H1 (cell line): ENCODE data around the gene CEP104. TPM values are rescaled to one million over a fixed set of nuclear protein-coding genes. Genes with fewer than 3 reads are reported as not detected.

Source experiments
- CTCF ChIA-PET: fragments of 300-600 bp; sonication (Branson Sonifier 250); formaldehyde crosslinking; loops from one replicate; lab custom pipeline; 2021; ENCODE audit not compliant: partially characterized antibody; lab: Charles Lee
- POLR2A ChIA-PET: fragments of 300-600 bp; sonication (Branson Sonifier 250); formaldehyde crosslinking; loops from one replicate; lab custom pipeline; 2021; ENCODE audit warnings: inconsistent platforms; ENCODE audit not compliant: partially characterized antibody; lab: Charles Lee
- DNase-seq, 2 experiments: peaks; one replicate each; pipeline versions ENCODE4 v3.0.0 to v3.0.0-alpha.2; 2010 to 2022; ENCODE audit warnings: low spot score in 2 of 2, low read depth in 1 of 2, mixed read lengths in 1 of 2
- FAIRE-seq: peaks from 2 replicates; lab custom pipeline; 2011; peaks lifted over from hg19 to GRCh38; lab: Jason Lieb, UNC
- H2AFZ ChIP-seq: 2 replicates; pipeline ENCODE4 v1.8.1; 2012; ENCODE audit warnings: low read length, inconsistent platforms
- H2AK5ac ChIP-seq: 2 replicates; pipeline ENCODE4 v1.6.1; 2013; ENCODE audit warnings: low read depth, low read length
- H2BK120ac ChIP-seq: replicated peaks from 2 replicates; pipeline ENCODE3; 2013; ENCODE audit warnings: low read depth, low read length, inconsistent platforms
- H2BK12ac ChIP-seq: 2 replicates; pipeline ENCODE4 v1.6.1; 2013; ENCODE audit warnings: low read depth, low read length
- H2BK15ac ChIP-seq: 2 replicates; pipeline ENCODE4 v1.6.1; 2013; ENCODE audit warnings: low read length
- H2BK20ac ChIP-seq: 2 replicates; pipeline ENCODE4 v1.6.1; 2013; ENCODE audit warnings: low read length
- H2BK5ac ChIP-seq: 2 replicates; pipeline ENCODE4 v1.6.1; 2013; ENCODE audit warnings: low read depth, low read length
- H3K14ac ChIP-seq: 2 replicates; pipeline ENCODE4 v1.6.1; 2013; ENCODE audit warnings: inconsistent platforms; ENCODE audit not compliant: insufficient read length
- H3K18ac ChIP-seq: 2 replicates; pipeline ENCODE4 v1.6.1; 2013; ENCODE audit warnings: low read length; ENCODE audit errors: extremely low read depth
- H3K23ac ChIP-seq: 2 replicates; pipeline ENCODE4 v1.6.1; 2013; ENCODE audit warnings: inconsistent platforms; ENCODE audit not compliant: insufficient read length
- H3K23me2 ChIP-seq: 2 replicates; pipeline ENCODE4 v1.6.1; 2013; ENCODE audit warnings: low read depth, low read length
- H3K27ac ChIP-seq: 2 replicates; pipeline ENCODE4 v1.6.1; 2011; ENCODE audit warnings: low read depth, low read length, inconsistent platforms
- H3K27me3 ChIP-seq, 4 experiments: replicated peaks in 1 of 4; 1 replicate in 1 of 4; 2 replicates in 3 of 4; pipeline versions ENCODE4 v1.6.1 to v1.8.1; 2011 to 2013; ENCODE audit warnings: low read length in 3 of 4, mild to moderate bottlenecking in 3 of 4, inconsistent platforms in 2 of 4, mixed read lengths in 2 of 4, moderate library complexity in 1 of 4; ENCODE audit not compliant: control insufficient read depth in 3 of 4, insufficient read depth in 3 of 4; ENCODE audit errors: extremely low read depth in 1 of 4
- H3K36me3 ChIP-seq, 4 experiments: 2 replicates each; pipeline versions ENCODE4 v1.6.1 to v1.8.1; 2011 to 2013; ENCODE audit warnings: mild to moderate bottlenecking in 4 of 4, low read length in 3 of 4, moderate library complexity in 2 of 4, control low read depth in 1 of 4, inconsistent platforms in 1 of 4; ENCODE audit not compliant: insufficient read depth in 4 of 4, control insufficient read depth in 2 of 4
- H3K4ac ChIP-seq: replicated peaks from 2 replicates; pipeline ENCODE3; 2013; ENCODE audit warnings: low read length, low read depth, mixed read lengths, inconsistent platforms; ENCODE audit not compliant: insufficient read length
- H3K4me1 ChIP-seq, 4 experiments: replicated peaks in 1 of 4; 1 replicate in 1 of 4; 2 replicates in 3 of 4; pipeline versions ENCODE4 v1.6.1 to v1.8.1; 2011 to 2013; ENCODE audit warnings: low read length in 3 of 4, inconsistent platforms in 2 of 4, mixed read lengths in 1 of 4; ENCODE audit not compliant: insufficient read depth in 4 of 4, control insufficient read depth in 3 of 4
- H3K4me2 ChIP-seq, 2 experiments: 2 replicates each; pipeline versions ENCODE4 v1.6.1 to v1.8.1; 2011 to 2013; ENCODE audit warnings: low read depth in 2 of 2, low read length in 2 of 2, control low read depth in 1 of 2, inconsistent platforms in 1 of 2, mild to moderate bottlenecking in 1 of 2; ENCODE audit not compliant: insufficient read depth in 1 of 2
- H3K4me3 ChIP-seq, 4 experiments: fragments of 200-600, 300-600 bp in 1 of 4; sonication (generic), shearing (Covaris generic), sonication (Bioruptor Twin) in 1 of 4; 2 replicates each; pipeline versions ENCODE4 v1.5.1 to v1.8.1; 2011 to 2016; ENCODE audit warnings: low read length in 4 of 4, low read depth in 3 of 4, control low read depth in 2 of 4, inconsistent platforms in 2 of 4, mild to moderate bottlenecking in 2 of 4, mixed read lengths in 1 of 4, moderate library complexity in 1 of 4; ENCODE audit not compliant: insufficient read depth in 2 of 4; ENCODE audit errors: extremely low read depth in 1 of 4
- H3K56ac ChIP-seq: replicated peaks from 2 replicates; pipeline ENCODE3; 2013; ENCODE audit warnings: low read depth, mild to moderate bottlenecking, mixed read lengths, low read length, inconsistent platforms; ENCODE audit not compliant: insufficient read length
- H3K79me1 ChIP-seq: 2 replicates; pipeline ENCODE4 v1.6.1; 2013; ENCODE audit warnings: low read depth, low read length, control low read depth
- H3K79me2 ChIP-seq, 2 experiments: 2 replicates each; pipeline versions ENCODE4 v1.6.1 to v1.8.1; 2012 to 2013; ENCODE audit warnings: low read length in 2 of 2, mild to moderate bottlenecking in 2 of 2, inconsistent platforms in 1 of 2; ENCODE audit not compliant: insufficient read depth in 2 of 2, control insufficient read depth in 1 of 2
- H3K9ac ChIP-seq, 4 experiments: replicated peaks in 1 of 4; 1 replicate in 1 of 4; 2 replicates in 3 of 4; pipeline versions ENCODE4 v1.6.1 to v1.8.1; 2011 to 2013; ENCODE audit warnings: low read depth in 3 of 4, low read length in 3 of 4, control low read depth in 2 of 4, mild to moderate bottlenecking in 2 of 4, moderate library complexity in 2 of 4, inconsistent platforms in 1 of 4; ENCODE audit errors: extremely low read depth in 1 of 4
- H3K9me3 ChIP-seq, 2 experiments: 2 replicates each; pipeline versions ENCODE4 v1.6.1 to v1.8.1; 2012 to 2013; ENCODE audit warnings: mild to moderate bottlenecking in 2 of 2, moderate library complexity in 2 of 2, control low read depth in 1 of 2, inconsistent platforms in 1 of 2, low read depth in 1 of 2, low read length in 1 of 2, mixed read lengths in 1 of 2; ENCODE audit not compliant: insufficient read depth in 2 of 2
- H4K20me1 ChIP-seq, 2 experiments: replicated peaks in 1 of 2; 2 replicates each; pipeline versions ENCODE3 to v1.8.1; 2011 to 2013; ENCODE audit warnings: inconsistent platforms in 2 of 2, low read length in 2 of 2, mild to moderate bottlenecking in 1 of 2; ENCODE audit not compliant: insufficient read depth in 2 of 2, control insufficient read depth in 1 of 2
- H4K5ac ChIP-seq: 2 replicates; pipeline ENCODE4 v1.6.1; 2013; ENCODE audit warnings: low read length, low read depth, mixed read lengths, inconsistent platforms; ENCODE audit not compliant: insufficient read length
- H4K8ac ChIP-seq: 2 replicates; pipeline ENCODE4 v1.8.0; 2013; ENCODE audit warnings: mild to moderate bottlenecking, moderate library complexity, low read length, inconsistent platforms; ENCODE audit not compliant: insufficient read depth; ENCODE audit errors: extremely low read depth
- H4K91ac ChIP-seq: replicated peaks from 2 replicates; pipeline ENCODE3; 2013; ENCODE audit warnings: low read length, mixed read lengths, inconsistent platforms; ENCODE audit not compliant: insufficient read length
- EGR1 ChIP-seq: IDR thresholded peaks from 2 replicates; pipeline ENCODE4 v1.6.1; 2011; ENCODE audit warnings: low read depth, low read length, borderline replicate concordance
- GTF2F1 ChIP-seq: IDR thresholded peaks from 2 replicates; pipeline ENCODE4 v1.6.1; 2012; ENCODE audit warnings: low read depth, low read length, improper control_type of control experiment, borderline replicate concordance
- RFX5 ChIP-seq: IDR thresholded peaks from 2 replicates; pipeline ENCODE4 v1.6.1; 2011; ENCODE audit warnings: low read depth, low read length, improper control_type of control experiment, borderline replicate concordance
- SAP30 ChIP-seq: fragments of 300-600 bp; sonication (generic); IDR thresholded peaks from 2 replicates; pipeline ENCODE4 v1.7.1; 2012; ENCODE audit warnings: low read length, moderate library complexity, mild to moderate bottlenecking, inconsistent platforms; ENCODE audit not compliant: insufficient read depth, insufficient replicate concordance
- WGBS, 2 experiments: shearing (Covaris generic) in 1 of 2; methylation state at CpG; one replicate each; pipeline versions ENCODE4 v1.1.6 to v1.1.7; 2013 to 2015; ENCODE audit warnings: low lambda C conversion rate in 2 of 2, mixed read lengths in 2 of 2, inconsistent platforms in 1 of 2, low coverage in 1 of 2, missing lambda C conversion rate in 1 of 2; ENCODE audit not compliant: insufficient replicate concordance in 2 of 2, insufficient coverage in 1 of 2, insufficient read length in 1 of 2; ENCODE audit errors: extremely low coverage in 1 of 2, missing lambda C conversion rate in 1 of 2; 5-methylcytosine and 5-hydroxymethylcytosine counted together
- polyA plus RNA-seq, 7 experiments: library from polyadenylated mRNA; depleted of rRNA in 3 of 7; stranded (reverse) in 5 of 7; unstranded in 2 of 7; fragments of >200 nt in 5 of 7; fragments of 200-250 nt in 2 of 7; gene quantifications; 1 replicate in 5 of 7; 2 replicates in 1 of 7; 4 replicates in 1 of 7; pipeline versions ENCODE4 v1.2.1 to v1.2.3, GENCODE V29; 2011 to 2013; ENCODE audit warnings: missing spikeins in 2 of 7, mixed read lengths in 2 of 7
- total RNA-seq: library from RNA; stranded (reverse); fragmentation: NEBNext Ultra II Directional; extraction: Animal tissue kit (Norgen Biotek cat#: 25700); gene quantifications from 2 replicates; pipeline ENCODE4 v1.2.1, GENCODE V29; 2021

The CEP104 gene
- total and polyA plus RNA-seq, 2 of the 8 experiments (the other 6 are each of a cell fraction or from before 2014, with no cell fraction given): 8.0 to 43.9 TPM

GRCh38 chr1:3868464-3869006 is 11.5 kb upstream of the CEP104 start:
- FAIRE-seq: no peak
- no peak for TF ChIP-seq RFX5
- peak; percentile 74 for TF ChIP-seq EGR1
- TF ChIP-seq GTF2F1: no peak
- TF ChIP-seq SAP30: no peak

More at GRCh38 chr1:3868464-3869006, 11.5 kb upstream of the CEP104 start:
- no peak overlapping the region for H2AK5ac ChIP-seq
- ChIA-PET POLR2A (interaction anchor here (0.5 kb wide), 1 partner anchor 25 kb away, joined by 3 read pairs; no protein-coding TSS in a partner anchor), CTCF (interaction anchor here (0.6 to 1.4 kb wide), 5 partner anchors 10 to 782 kb away, joined by 3 to 5 read pairs (median 3); partner anchors contain the start of gene DFFB)
- DNase-seq: no peak
- H3K4me3 ChIP-seq: no peak overlapping the region
- H3K27ac ChIP-seq: no peak overlapping the region
- H4K91ac ChIP-seq: no peak overlapping the region
- no peak overlapping the region for H2AFZ ChIP-seq
- H3K9me3 ChIP-seq: peaks cover 0 to 8% of the 10 kb centered on the region in 2 experiments; a peak in 1 of 4 replicates
- no peak overlapping the region for H4K5ac ChIP-seq
- 80% methylated on average over 13 of the region's 13 CpGs; no CpG with 5 or more reads in 1 of the 2 experiments for WGBS, 2 experiments
- H3K4me1 ChIP-seq: no peaks in the 10 kb centered on the region
- no peaks in the 10 kb centered on the region; the same call in 1 of the 2 replicates for H3K23me2 ChIP-seq
- H3K14ac ChIP-seq: no peak overlapping the region
- no peaks in the 10 kb centered on the region for H3K27me3 ChIP-seq
- H3K56ac ChIP-seq: no peak overlapping the region
- H3K79me1 ChIP-seq: no peaks in the 10 kb centered on the region
- H3K18ac ChIP-seq: no peak overlapping the region
- no peak overlapping the region for H2BK15ac ChIP-seq
- peaks cover 0 to 3% (median 0%) of the 10 kb centered on the region in 4 experiments; a peak in 2 of 8 replicates for H3K36me3 ChIP-seq
- no peak overlapping the region; the same call in 1 of the 2 replicates for H4K8ac ChIP-seq
- H3K4me2 ChIP-seq: no peak overlapping the region
- no peak overlapping the region for H2BK5ac ChIP-seq
- H3K23ac ChIP-seq: no peak overlapping the region
- H2BK20ac ChIP-seq: no peak overlapping the region
- H4K20me1 ChIP-seq: peaks cover 0 to 2% of the 10 kb centered on the region in 2 experiments
- H3K9ac ChIP-seq: no peak overlapping the region
- H2BK12ac ChIP-seq: no peak overlapping the region
- H3K4ac ChIP-seq: no peak overlapping the region
- no peak overlapping the region for H2BK120ac ChIP-seq
- H3K79me2 ChIP-seq: no peaks in the 10 kb centered on the region
